ENCODE data around the gene DMRT3. TPM values are rescaled to one million over a fixed set of nuclear protein-coding genes. Genes with fewer than 3 reads are reported as not detected.

DMRT3 gene
- total and polyA plus RNA-seq, 3 donors from 2014 or later, result 6.3 to 11.8 (median 6.7) TPM

GRCh38 chr9:973295-973834 is 3.1 kb upstream of the DMRT3 start:
- 46 to 56% methylated on average over 17 of the region's 17 CpGs for WGBS, 2 donors
- Histone ChIP-seq H3K27ac (peak overlapping the region in 1 of 2 donors; percentile 76), H3K36me3 (ENCODE audit: low read depth, missing control alignments) (no peaks in the 10 kb centered on the region), H3K27me3 (no peaks in the 10 kb centered on the region), H3K9me3 (no peaks in the 10 kb centered on the region), H3K4me1 (peaks cover 11% of the 10 kb centered on the region), H3K4me3 (peak overlapping the region in 1 of 2 donors; percentile 46)
- intact Hi-C loops (cut with DNase I; ENCODE audit: low total_unique reads), result no loop called here
- TF ChIP-seq, protein P1, sequence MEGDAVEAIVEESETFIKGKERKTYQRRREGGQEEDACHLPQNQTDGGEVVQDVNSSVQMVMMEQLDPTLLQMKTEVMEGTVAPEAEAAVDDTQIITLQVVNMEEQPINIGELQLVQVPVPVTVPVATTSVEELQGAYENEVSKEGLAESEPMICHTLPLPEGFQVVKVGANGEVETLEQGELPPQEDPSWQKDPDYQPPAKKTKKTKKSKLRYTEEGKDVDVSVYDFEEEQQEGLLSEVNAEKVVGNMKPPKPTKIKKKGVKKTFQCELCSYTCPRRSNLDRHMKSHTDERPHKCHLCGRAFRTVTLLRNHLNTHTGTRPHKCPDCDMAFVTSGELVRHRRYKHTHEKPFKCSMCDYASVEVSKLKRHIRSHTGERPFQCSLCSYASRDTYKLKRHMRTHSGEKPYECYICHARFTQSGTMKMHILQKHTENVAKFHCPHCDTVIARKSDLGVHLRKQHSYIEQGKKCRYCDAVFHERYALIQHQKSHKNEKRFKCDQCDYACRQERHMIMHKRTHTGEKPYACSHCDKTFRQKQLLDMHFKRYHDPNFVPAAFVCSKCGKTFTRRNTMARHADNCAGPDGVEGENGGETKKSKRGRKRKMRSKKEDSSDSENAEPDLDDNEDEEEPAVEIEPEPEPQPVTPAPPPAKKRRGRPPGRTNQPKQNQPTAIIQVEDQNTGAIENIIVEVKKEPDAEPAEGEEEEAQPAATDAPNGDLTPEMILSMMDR (IDR thresholded peaks at IDR 0.05), result no peak
- no peak for TF ChIP-seq POLR2A (IDR thresholded peaks at IDR 0.05)
- no peak for DNase-seq

DNA sequence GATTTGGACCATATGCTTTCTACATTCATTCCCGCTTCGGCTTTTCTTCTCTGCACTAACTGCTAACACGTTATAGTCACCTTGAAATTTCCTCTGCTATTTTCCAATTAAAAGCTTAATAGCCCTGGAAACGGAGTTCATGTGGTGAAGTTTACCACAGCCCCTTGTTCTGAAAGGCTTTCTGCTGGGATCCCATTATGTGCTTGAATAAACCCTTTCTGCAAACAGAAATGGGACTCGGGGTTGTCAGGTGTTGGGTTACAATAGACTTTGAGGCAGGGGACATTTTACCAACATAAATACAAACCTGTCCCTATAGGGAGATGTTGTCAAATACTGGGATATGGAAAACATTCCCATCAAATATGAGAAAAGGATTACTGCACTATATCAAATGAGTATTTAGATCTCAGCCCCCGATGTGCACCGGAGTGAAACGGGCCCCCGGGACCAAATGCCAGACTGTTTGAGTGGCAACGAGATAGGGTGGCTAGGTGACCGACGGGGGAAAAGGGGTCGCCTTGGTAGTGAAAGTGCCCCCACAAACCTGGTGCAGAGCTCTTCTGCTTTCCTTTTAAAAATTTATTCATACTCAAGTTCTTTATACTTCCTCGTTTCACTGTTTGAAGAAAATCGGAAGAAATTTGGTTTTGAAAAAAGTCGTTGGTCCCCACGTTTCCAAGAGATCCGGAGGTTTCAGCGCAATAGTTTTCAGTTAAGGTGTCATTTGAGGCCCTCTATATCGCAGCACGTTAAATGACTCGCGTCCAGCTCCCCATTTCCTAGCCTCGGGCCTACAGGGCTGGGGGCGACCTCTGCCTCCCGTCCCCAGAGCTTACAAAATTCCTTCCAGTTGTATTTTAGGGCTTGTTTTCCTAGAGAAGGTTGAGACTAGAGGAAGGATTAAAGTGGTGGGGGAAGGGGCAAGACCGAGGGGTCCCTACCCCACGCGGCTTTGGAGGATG is 2.1 kb upstream of the DMRT3 start:
- peaks cover 11% of the 10 kb centered on the region for H3K4me1 ChIP-seq
- DNase-seq, result no peak
- WGBS, 2 donors, result 33 to 42% methylated on average over 29 of the region's 29 CpGs

DNA sequence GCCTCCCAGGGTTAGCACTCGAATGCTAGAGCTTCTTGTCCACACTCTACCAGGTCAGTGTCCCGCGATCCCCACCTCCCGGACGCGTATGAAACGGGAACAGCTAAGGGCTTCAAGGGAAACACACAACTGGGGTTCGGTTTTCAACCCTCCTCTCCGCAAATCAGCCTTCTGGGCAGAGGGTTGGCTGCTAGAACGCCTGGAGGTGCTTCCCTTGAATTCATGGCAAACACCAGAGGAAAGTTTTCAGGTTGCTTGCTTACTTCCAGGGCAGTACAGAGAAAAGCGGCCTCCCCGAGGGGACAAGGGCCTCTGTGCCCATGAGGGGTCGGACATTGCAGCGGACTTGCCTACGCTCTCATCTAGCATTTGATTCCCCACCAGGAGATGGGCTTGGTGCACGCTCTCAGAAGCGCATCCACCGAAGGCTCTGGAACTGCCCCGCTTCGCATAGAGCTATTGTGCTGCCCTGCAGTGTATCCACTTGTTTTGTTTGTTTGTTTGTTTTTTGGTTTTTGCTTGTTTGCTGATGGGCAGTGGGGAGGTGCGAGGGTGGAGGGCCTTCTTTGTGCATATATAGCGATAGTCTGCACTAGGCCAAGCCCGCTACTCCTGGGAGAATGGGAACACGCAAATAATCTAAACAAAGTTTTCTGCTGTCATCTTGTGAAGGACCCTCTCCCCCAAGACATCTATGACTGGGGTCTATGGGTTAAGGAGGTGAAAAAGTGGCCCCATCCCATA is 1.3 kb upstream of the DMRT3 start:
- TF ChIP-seq, protein P1 (IDR thresholded peaks at IDR 0.05), result no peak
- TF ChIP-seq POLR2A (IDR thresholded peaks at IDR 0.05), result no peak
- H3K9me3 ChIP-seq, result no peaks in the 10 kb centered on the region
- H3K4me1 ChIP-seq, result peaks cover 11% of the 10 kb centered on the region
- intact Hi-C loops (cut with DNase I; ENCODE audit: low total_unique reads), result no loop called here
- H3K36me3 ChIP-seq (ENCODE audit: low read depth, missing control alignments), result no peaks in the 10 kb centered on the region
- 42 to 44% methylated on average over 24 of the region's 24 CpGs for WGBS, 2 donors
- no peak overlapping the region for H3K27ac ChIP-seq
- no peak for DNase-seq
- no peaks in the 10 kb centered on the region for H3K27me3 ChIP-seq
- H3K4me3 ChIP-seq, result no peak overlapping the region

More for the DNA sequence above, 2.1 kb upstream of the DMRT3 start:
- TF ChIP-seq, protein P1 (IDR thresholded peaks at IDR 0.05), result no peak
- TF ChIP-seq POLR2A (IDR thresholded peaks at IDR 0.05), result no peak
- Histone ChIP-seq H3K4me3 (no peak overlapping the region), H3K36me3 (ENCODE audit: low read depth, missing control alignments) (no peaks in the 10 kb centered on the region), H3K27me3 (no peaks in the 10 kb centered on the region), H3K9me3 (no peaks in the 10 kb centered on the region), H3K27ac (no peak overlapping the region)
- intact Hi-C loops (cut with DNase I; ENCODE audit: low total_unique reads), result no loop called here

DNA sequence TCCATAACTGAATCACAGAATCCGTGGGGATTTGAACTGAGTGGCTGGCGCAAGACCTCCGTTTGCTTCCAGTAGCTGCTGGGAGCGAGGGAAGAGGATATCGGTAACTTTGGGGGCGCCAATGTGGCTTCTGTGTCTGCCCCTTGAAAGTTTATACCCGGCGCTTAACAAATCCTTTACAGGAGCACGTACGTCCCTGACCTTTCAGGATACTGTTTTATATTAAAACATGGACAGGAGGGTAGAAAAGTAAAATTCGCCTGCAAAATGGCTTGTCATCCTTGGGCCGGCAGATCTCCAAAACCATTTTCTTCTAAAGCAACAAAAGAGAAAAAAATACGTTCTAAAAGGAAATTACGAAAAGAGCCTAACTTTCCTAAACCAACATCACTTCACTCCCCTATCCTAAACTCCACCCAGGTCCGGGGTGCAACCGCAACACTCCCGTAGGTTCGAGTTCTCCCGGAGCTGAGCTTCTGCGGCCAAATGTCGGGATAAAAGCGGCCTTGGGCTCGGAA is 656 bp upstream of the DMRT3 start:
- Histone ChIP-seq H3K36me3 (ENCODE audit: low read depth, missing control alignments) (no peaks in the 10 kb centered on the region), H3K4me3 (peak overlapping the region; percentile 39 to 61), H3K4me1 (peaks cover 11% of the 10 kb centered on the region), H3K27me3 (no peaks in the 10 kb centered on the region), H3K27ac (no peak overlapping the region), H3K9me3 (no peaks in the 10 kb centered on the region)
- DNase-seq, result no peak
- no peak for TF ChIP-seq POLR2A (IDR thresholded peaks at IDR 0.05)
- TF ChIP-seq, protein P1 (IDR thresholded peaks at IDR 0.05), result no peak
- WGBS, 2 donors, result 7 to 10% methylated on average over 23 of the region's 23 CpGs
- intact Hi-C loops (cut with DNase I; ENCODE audit: low total_unique reads), result no loop called here

Measured in testis (tissue), 3 donors.